ENCODE data around the gene SP110.

SP110 gene

GRCh38 chr2:230178546-230179485, 41.0 kb downstream of the SP110 start:
- TF ChIP-seq CTCF (IDR thresholded peaks at IDR 0.05; ENCODE audit: insufficient read depth, low read length, missing control alignments), result no peak
- ChIA-PET POLR2A (no interaction called here), CTCF (no interaction called here)
- no peak for DNase-seq (ENCODE audit: low read depth, low spot score)
- H3K4me3 ChIP-seq (ENCODE audit: low read depth, low read length), result no peak overlapping the region

- ChIA-PET POLR2A (no interaction called here), CTCF (interaction anchor here (1.1 to 1.9 kb wide), 2 partner anchors 17 to 18 kb away, joined by 5 read pairs; no protein-coding TSS in a partner anchor)
- no peak for DNase-seq (ENCODE audit: low read depth, low spot score)
- H3K4me3 ChIP-seq (ENCODE audit: low read depth, low read length), result no peak overlapping the region
- TF ChIP-seq CTCF (IDR thresholded peaks at IDR 0.05; ENCODE audit: insufficient read depth, low read length, missing control alignments), result no peak
Measured at GRCh38 chr2:230176996-230177395, 42.8 kb downstream of the SP110 start.

GRCh38 chr2:230174466-230174865, 45.3 kb downstream of the SP110 start:
- DNase-seq (ENCODE audit: low read depth, low spot score), result no peak
- ChIA-PET CTCF (no interaction called here), POLR2A (no interaction called here)
- no peak overlapping the region for H3K4me3 ChIP-seq (ENCODE audit: low read depth, low read length)
- TF ChIP-seq CTCF (IDR thresholded peaks at IDR 0.05; ENCODE audit: insufficient read depth, low read length, missing control alignments), result no peak

- ChIA-PET POLR2A (no interaction called here), CTCF (interaction anchor here (5.9 kb wide), 1 partner anchor 13 kb away, joined by 66 read pairs; no protein-coding TSS in a partner anchor)
- no peak for TF ChIP-seq CTCF (IDR thresholded peaks at IDR 0.05; ENCODE audit: insufficient read depth, low read length, missing control alignments)
- no peak for DNase-seq (ENCODE audit: low read depth, low spot score)
- no peak overlapping the region for H3K4me3 ChIP-seq (ENCODE audit: low read depth, low read length)
Measured at GRCh38 chr2:230172852-230173251, 46.9 kb downstream of the SP110 start.

- POLR2A ChIA-PET, result no interaction called here
- CTCF ChIA-PET, result interaction anchor here (1.2 to 5.9 kb wide), 2 partner anchors 13 to 164 kb away, joined by 3 to 66 read pairs; no protein-coding TSS in a partner anchor
- no peak for DNase-seq (ENCODE audit: low read depth, low spot score)
Measured at GRCh38 chr2:230172156-230172555, 47.6 kb downstream of the SP110 start.

More at GRCh38 chr2:230172156-230172555, 47.6 kb downstream of the SP110 start:
- no peak overlapping the region for H3K4me3 ChIP-seq (ENCODE audit: low read depth, low read length)
- no peak for TF ChIP-seq CTCF (IDR thresholded peaks at IDR 0.05; ENCODE audit: insufficient read depth, low read length, missing control alignments)
